BE2C (cell line): Measurements from ENCODE around the gene PRR18.

Experiments
- DNase-seq: peaks from one replicate; pipeline ENCODE4 v3.0.0-alpha.2; 2020
- H3K27me3 ChIP-seq: fragments of 250-450 bp; sonication (Bioruptor Pico); 2 replicates; pipeline ENCODE4 v1.5.1; 2020; ENCODE audit warnings: mild to moderate bottlenecking
- H3K36me3 ChIP-seq: fragments of 250-450 bp; sonication (Bioruptor Pico); 2 replicates; pipeline ENCODE4 v1.5.1; 2020; ENCODE audit warnings: mild to moderate bottlenecking
- H3K4me1 ChIP-seq: fragments of 250-450 bp; sonication (Bioruptor Pico); 2 replicates; pipeline ENCODE4 v1.5.1; 2020
- H3K4me3 ChIP-seq: 2 replicates; pipeline ENCODE4 v1.5.1; 2011; ENCODE audit warnings: low read depth, low read length
- H3K9me3 ChIP-seq: fragments of 250-450 bp; sonication (Bioruptor Pico); 2 replicates; pipeline ENCODE4 v1.5.1; 2020
- CTCF ChIP-seq: IDR thresholded peaks from 2 replicates; pipeline ENCODE4 v1.5.1; 2012; ENCODE audit warnings: mild to moderate bottlenecking, low read depth, low read length

Gene PRR18

DNA sequence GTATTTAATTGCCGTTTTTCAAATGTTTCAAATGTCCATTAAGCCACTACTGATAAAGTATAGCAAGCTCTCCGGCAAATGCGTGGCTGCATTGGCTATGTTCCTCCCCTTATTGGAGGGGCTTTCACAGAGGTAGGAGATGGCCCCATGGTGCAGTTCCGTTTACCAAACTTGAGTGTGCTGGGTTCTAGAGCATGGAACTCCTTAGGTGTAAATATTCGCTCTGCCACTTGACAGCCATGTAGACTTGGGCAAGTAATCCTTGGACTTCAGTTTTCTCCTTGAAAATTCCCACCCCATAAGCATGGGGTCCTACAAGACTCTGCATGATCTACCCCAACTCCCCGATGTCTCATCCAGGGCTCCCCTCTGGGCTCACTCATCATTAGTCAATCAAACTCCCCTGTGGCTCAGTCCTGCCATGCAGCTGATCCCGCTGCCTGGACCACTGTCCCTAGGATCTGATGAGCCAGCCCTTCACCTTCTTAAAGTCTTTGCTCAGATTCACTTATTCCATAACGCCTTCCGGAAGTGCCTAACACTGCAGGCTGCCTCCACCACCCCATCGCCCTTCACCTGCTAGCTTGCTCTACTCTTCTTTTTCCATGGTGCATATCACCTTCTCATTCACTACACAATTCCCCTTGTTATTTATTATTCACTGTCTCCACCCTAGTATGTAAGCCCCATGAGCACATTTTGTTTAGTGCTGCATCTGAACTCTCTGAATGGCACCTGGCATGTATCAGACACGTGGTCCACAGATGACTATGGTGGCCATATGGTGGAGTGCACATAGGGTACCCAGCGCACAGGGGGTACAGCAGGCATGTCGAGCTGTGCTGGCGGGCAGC, 18.8 kb downstream of the PRR18 start:
- Histone ChIP-seq H3K36me3 (no peaks in the 10 kb centered on the region), H3K4me1 (no peaks in the 10 kb centered on the region), H3K9me3 (no peaks in the 10 kb centered on the region), H3K4me3 (no peak overlapping the region), H3K27me3 (no peaks in the 10 kb centered on the region)
- TF ChIP-seq CTCF, result no peak
- DNase-seq, result no peak

DNA sequence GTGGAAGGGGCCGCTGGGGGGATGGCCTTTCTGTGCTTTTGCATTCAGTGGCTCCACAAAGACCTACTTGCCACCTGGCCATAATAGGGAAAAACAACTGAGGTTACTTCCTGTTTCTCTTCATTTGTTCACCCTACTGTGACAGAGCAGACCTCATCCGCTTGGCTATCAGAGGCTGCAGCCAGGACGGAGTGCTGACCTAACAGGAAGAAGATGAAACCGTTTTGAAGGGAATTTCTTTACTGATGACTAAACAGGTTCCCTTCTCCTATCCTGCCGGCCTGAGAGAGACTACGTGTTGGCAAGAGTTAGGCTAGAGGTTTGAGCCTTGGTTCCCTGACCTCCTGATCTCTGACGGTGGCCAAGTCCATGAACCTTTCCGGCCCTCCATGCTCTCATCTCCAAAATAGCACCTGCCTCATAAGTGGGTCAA, 21.3 kb downstream of the PRR18 start:
- H3K36me3 ChIP-seq, result no peaks in the 10 kb centered on the region

DNA sequence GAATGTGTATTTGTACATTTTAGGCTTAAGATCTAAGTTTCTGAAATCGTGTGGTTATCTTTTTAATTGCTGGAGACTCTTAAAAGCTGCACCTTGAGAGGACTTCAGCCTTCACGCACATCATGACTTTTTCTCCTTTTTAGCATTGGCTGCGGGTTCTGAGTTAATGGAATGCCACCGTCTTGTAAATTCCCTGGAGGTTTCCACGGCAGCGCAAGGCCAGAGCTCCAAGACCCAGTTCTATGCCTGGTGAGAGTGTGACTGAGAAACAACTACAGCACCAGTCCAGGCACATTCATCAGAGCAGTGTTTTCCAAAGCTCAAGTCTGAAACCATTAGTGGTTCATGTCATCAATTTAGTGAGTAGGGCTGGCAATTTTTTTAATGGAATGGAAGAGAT, 23.0 kb downstream of the PRR18 start:
- TF ChIP-seq CTCF, result no peak
- no peak for DNase-seq
- Histone ChIP-seq H3K4me1 (no peaks in the 10 kb centered on the region), H3K9me3 (no peaks in the 10 kb centered on the region), H3K27me3 (no peaks in the 10 kb centered on the region), H3K4me3 (no peak overlapping the region), H3K36me3 (no peaks in the 10 kb centered on the region)

More for the DNA sequence above, 21.3 kb downstream of the PRR18 start:
- TF ChIP-seq CTCF, result no peak
- Histone ChIP-seq H3K4me3 (no peak overlapping the region), H3K27me3 (no peaks in the 10 kb centered on the region), H3K9me3 (no peaks in the 10 kb centered on the region), H3K4me1 (no peaks in the 10 kb centered on the region)
- DNase-seq, result no peak

DNA sequence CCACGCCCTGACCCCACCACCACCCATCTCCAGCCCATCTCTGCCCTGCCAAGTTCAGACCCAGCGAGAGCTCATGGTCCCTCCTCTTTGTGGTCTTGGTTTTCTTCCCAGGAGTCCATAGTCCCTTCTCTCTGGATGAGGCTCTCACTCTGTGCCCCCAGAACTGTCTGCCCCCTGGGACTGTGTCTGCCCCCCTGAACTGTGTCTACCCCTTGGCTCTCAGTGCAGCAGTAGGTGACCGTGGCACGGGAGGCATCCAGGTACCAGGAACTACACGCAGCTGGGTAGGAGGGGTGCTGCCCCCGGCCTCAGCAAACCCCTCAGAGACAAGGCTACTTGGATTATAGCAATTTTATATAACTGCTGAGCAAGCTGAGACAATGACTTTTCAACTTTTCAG, 23.6 kb downstream of the PRR18 start:
- no peak overlapping the region for H3K4me3 ChIP-seq
- H3K4me1 ChIP-seq, result no peaks in the 10 kb centered on the region
- H3K9me3 ChIP-seq, result no peaks in the 10 kb centered on the region
- H3K36me3 ChIP-seq, result no peaks in the 10 kb centered on the region
- H3K27me3 ChIP-seq, result no peaks in the 10 kb centered on the region
- DNase-seq, result no peak
- TF ChIP-seq CTCF, result no peak

- Histone ChIP-seq H3K36me3 (no peaks in the 10 kb centered on the region), H3K4me3 (no peak overlapping the region), H3K4me1 (no peaks in the 10 kb centered on the region), H3K9me3 (no peaks in the 10 kb centered on the region), H3K27me3 (no peaks in the 10 kb centered on the region)
- DNase-seq, result no peak
- TF ChIP-seq CTCF, result no peak
Measured at GRCh38 chr6:166282394-166283032, 25.7 kb downstream of the PRR18 start.

GRCh38 chr6:166281104-166281503, 27.1 kb downstream of the PRR18 start:
- Histone ChIP-seq H3K4me3 (no peak overlapping the region), H3K36me3 (no peaks in the 10 kb centered on the region), H3K4me1 (no peaks in the 10 kb centered on the region; the same call in 1 of the 2 replicates), H3K27me3 (no peaks in the 10 kb centered on the region), H3K9me3 (no peaks in the 10 kb centered on the region)
- no peak for TF ChIP-seq CTCF
- DNase-seq, result no peak
